H9 (cell line): ENCODE results near the gene WDR31. TPM values are rescaled to one million over a fixed set of nuclear protein-coding genes. Genes with fewer than 3 reads are reported as not detected.

Source experiments
- DNase-seq: peaks from one replicate; pipeline ENCODE4 v3.0.0-alpha.2; 2017
- H2AFZ ChIP-seq: one replicate; pipeline ENCODE4 v1.6.1; 2013; ENCODE audit warnings: mild to moderate bottlenecking, low read length, control low read depth, moderate library complexity
- H2AK5ac ChIP-seq: 2 replicates; pipeline ENCODE4 v1.6.1; 2013; ENCODE audit warnings: low read length, control low read depth, mixed read lengths; ENCODE audit not compliant: insufficient read length
- H2BK120ac ChIP-seq: one replicate; pipeline ENCODE4 v1.6.1; 2013; ENCODE audit warnings: low read depth, mild to moderate bottlenecking, low read length, control low read depth, inconsistent platforms; ENCODE audit not compliant: poor library complexity, severe bottlenecking
- H2BK12ac ChIP-seq: 2 replicates; pipeline ENCODE4 v1.6.1; 2013; ENCODE audit warnings: low read length, control low read depth, mixed read lengths, low read depth; ENCODE audit not compliant: insufficient read length
- H2BK15ac ChIP-seq: 2 replicates; pipeline ENCODE4 v1.6.1; 2013; ENCODE audit warnings: low read depth, low read length, control low read depth
- H2BK20ac ChIP-seq: one replicate; pipeline ENCODE4 v1.6.1; 2013; ENCODE audit warnings: low read depth, mild to moderate bottlenecking, low read length, control low read depth, inconsistent platforms; ENCODE audit not compliant: poor library complexity, severe bottlenecking
- H2BK5ac ChIP-seq: 2 replicates; pipeline ENCODE4 v1.6.1; 2013; ENCODE audit warnings: low read length, control low read depth, mixed read lengths; ENCODE audit not compliant: insufficient read length
- H3K14ac ChIP-seq: 2 replicates; pipeline ENCODE4 v1.6.1; 2013; ENCODE audit warnings: low read length, control low read depth; ENCODE audit not compliant: insufficient read depth
- H3K18ac ChIP-seq: 2 replicates; pipeline ENCODE4 v1.6.1; 2013; ENCODE audit warnings: low read depth, mild to moderate bottlenecking, mixed read lengths, low read length, control low read depth; ENCODE audit not compliant: insufficient read length
- H3K23ac ChIP-seq: 2 replicates; pipeline ENCODE4 v1.6.1; 2013; ENCODE audit warnings: low read length, control low read depth, mixed read lengths, low read depth; ENCODE audit not compliant: insufficient read length
- H3K23me2 ChIP-seq: 2 replicates; pipeline ENCODE4 v1.6.1; 2013; ENCODE audit warnings: low read depth, mild to moderate bottlenecking, mixed read lengths, low read length, control low read depth; ENCODE audit not compliant: insufficient read length, poor library complexity, severe bottlenecking
- H3K27ac ChIP-seq: 2 replicates; pipeline ENCODE4 v1.5.1; 2013; ENCODE audit warnings: low read length, control low read depth, mixed read lengths, low read depth; ENCODE audit not compliant: insufficient read length
- H3K27me3 ChIP-seq: 2 replicates; pipeline ENCODE4 v1.6.1; 2013; ENCODE audit warnings: low read length, control low read depth, inconsistent platforms; ENCODE audit not compliant: insufficient read depth
- H3K4ac ChIP-seq: 2 replicates; pipeline ENCODE4 v1.6.1; 2013; ENCODE audit warnings: low read depth, mild to moderate bottlenecking, control low read depth, inconsistent platforms, low read length, moderate library complexity
- H3K4me1 ChIP-seq: 2 replicates; pipeline ENCODE4 v1.6.1; 2013; ENCODE audit warnings: low read length, control low read depth, inconsistent platforms; ENCODE audit not compliant: insufficient read depth
- H3K4me2 ChIP-seq: 2 replicates; pipeline ENCODE4 v1.6.1; 2013; ENCODE audit warnings: low read length, control low read depth, mixed read lengths; ENCODE audit not compliant: insufficient read length, insufficient read depth
- H3K56ac ChIP-seq: 2 replicates; pipeline ENCODE4 v1.6.1; 2013; ENCODE audit warnings: low read depth, mild to moderate bottlenecking, mixed read lengths, low read length, control low read depth; ENCODE audit not compliant: insufficient read length
- H3K79me1 ChIP-seq: 2 replicates; pipeline ENCODE4 v1.6.1; 2013; ENCODE audit warnings: low read depth, mild to moderate bottlenecking, moderate library complexity, low read length, control low read depth, inconsistent platforms; ENCODE audit not compliant: insufficient read depth, poor library complexity, severe bottlenecking
- H3K79me2 ChIP-seq: 2 replicates; pipeline ENCODE4 v1.6.1; 2013; ENCODE audit warnings: low read length, control low read depth, inconsistent platforms; ENCODE audit not compliant: insufficient read depth
- H3K9ac ChIP-seq: 2 replicates; pipeline ENCODE4 v1.6.1; 2013; ENCODE audit warnings: low read length, control low read depth, mixed read lengths; ENCODE audit not compliant: insufficient read length; ENCODE audit errors: extremely low read depth
- H3K9me3 ChIP-seq: one replicate; pipeline ENCODE4 v1.6.1; 2013; ENCODE audit warnings: low read depth, low read length, inconsistent platforms; ENCODE audit not compliant: control insufficient read depth
- H3T11ph ChIP-seq: one replicate; pipeline ENCODE4 v1.6.1; 2013; ENCODE audit warnings: mild to moderate bottlenecking, low read length, control low read depth, inconsistent platforms
- H4K20me1 ChIP-seq: one replicate; pipeline ENCODE4 v1.6.1; 2013; ENCODE audit not compliant: control insufficient read depth, insufficient read length, insufficient read depth
- H4K5ac ChIP-seq: 2 replicates; pipeline ENCODE4 v1.6.1; 2013; ENCODE audit warnings: low read depth, mild to moderate bottlenecking, mixed read lengths, low read length, control low read depth; ENCODE audit not compliant: insufficient read length
- H4K8ac ChIP-seq: replicated peaks from 2 replicates; pipeline ENCODE4 v1.6.1; 2013; ENCODE audit warnings: low read length, control low read depth, mixed read lengths, low read depth; ENCODE audit not compliant: insufficient read length
- H4K91ac ChIP-seq: 2 replicates; pipeline ENCODE4 v1.6.1; 2013; ENCODE audit warnings: low read depth, mild to moderate bottlenecking, moderate library complexity, mixed read lengths, low read length, control low read depth; ENCODE audit not compliant: insufficient read length
- H3K27ac Mint-ChIP-seq, 3 experiments: 2 replicates in 2 of 3; 3 replicates in 1 of 3; pipeline ENCODE4 v1.8.0; 2020 to 2021; ENCODE audit warnings: mixed read lengths in 3 of 3, mild to moderate bottlenecking in 1 of 3, moderate library complexity in 1 of 3
- H3K27me3 Mint-ChIP-seq: 2 replicates; pipeline ENCODE4 v1.8.0; 2021; ENCODE audit warnings: low read depth, mild to moderate bottlenecking, moderate library complexity, mixed read lengths
- H3K36me3 Mint-ChIP-seq, 3 experiments: 2 replicates in 2 of 3; 3 replicates in 1 of 3; pipeline ENCODE4 v1.8.0; 2020 to 2021; ENCODE audit warnings: low read depth in 3 of 3, mixed read lengths in 3 of 3; ENCODE audit not compliant: insufficient read depth in 1 of 3
- H3K4me1 Mint-ChIP-seq, 2 experiments: 2 replicates each; pipeline ENCODE4 v1.8.0; 2020; ENCODE audit warnings: mixed read lengths in 2 of 2
- H3K4me3 Mint-ChIP-seq, 2 experiments: 2 replicates in 1 of 2; 3 replicates in 1 of 2; pipeline ENCODE4 v1.8.0; 2020 to 2021; ENCODE audit warnings: mild to moderate bottlenecking in 2 of 2, mixed read lengths in 2 of 2, moderate library complexity in 1 of 2
- H3K9me3 Mint-ChIP-seq, 2 experiments: 2 replicates in 1 of 2; 3 replicates in 1 of 2; pipeline ENCODE4 v1.8.0; 2020; ENCODE audit warnings: mild to moderate bottlenecking in 2 of 2, mixed read lengths in 2 of 2, moderate library complexity in 1 of 2
- CTCF ChIP-seq: fragments of 200-600 bp; sonication (generic); conservative IDR thresholded peaks from 3 replicates; pipeline ENCODE4 v1.8.0; 2021; ENCODE audit warnings: antibody characterized with exemption, mild to moderate bottlenecking
- WGBS: extraction: QIAGEN DNeasy Blood & Tissue Kit; methylation state at CpG from one replicate; pipeline ENCODE4 v1.1.7; 2013; ENCODE audit warnings: missing lambda C conversion rate, low lambda C conversion rate, mixed read lengths; ENCODE audit not compliant: insufficient read length; ENCODE audit errors: extremely low coverage; 5-methylcytosine and 5-hydroxymethylcytosine counted together
- total RNA-seq: library from RNA; stranded (reverse); gene quantifications from 2 replicates; pipeline ENCODE4 v1.2.1, GENCODE V29; 2021

Gene WDR31
- total RNA-seq, 1 experiment from 2014 or later: 0.72 TPM

- Histone ChIP-seq H3K27me3 (no peaks in the 10 kb centered on the region), H3K4me2 (no peak overlapping the region), H3K18ac (no peak overlapping the region), H3K23ac (no peak overlapping the region), H2AFZ (no peak overlapping the region), H4K91ac (no peak overlapping the region), H4K20me1 (no peaks in the 10 kb centered on the region), H2BK120ac (no peak overlapping the region), H3K56ac (no peak overlapping the region), H4K8ac (no peak overlapping the region), H3K4me1 (no peaks in the 10 kb centered on the region), H3K23me2 (no peaks in the 10 kb centered on the region), H3K9me3 (no peaks in the 10 kb centered on the region), H3K14ac (no peak overlapping the region), H2AK5ac (no peak overlapping the region), H2BK12ac (no peak overlapping the region), H4K5ac (no peak overlapping the region), H2BK15ac (no peak overlapping the region), H3K79me1 (no peaks in the 10 kb centered on the region), H3T11ph (no peak overlapping the region), H3K27ac (no peak overlapping the region), H3K79me2 (no peaks in the 10 kb centered on the region), H2BK20ac (no peak overlapping the region), H2BK5ac (no peak overlapping the region), H3K4ac (no peak overlapping the region), H3K9ac (no peak overlapping the region)
- Mint-ChIP-seq H3K27me3 (no peaks in the 10 kb centered on the region; the same call in 1 of the 2 replicates), H3K4me1 (no peaks in the 10 kb centered on the region), H3K27ac (no peak overlapping the region), H3K36me3 (no peaks in the 10 kb centered on the region), H3K9me3 (no peaks in the 10 kb centered on the region), H3K4me3 (no peak overlapping the region)
- DNase-seq: no peak
- TF ChIP-seq CTCF: no peak
- no CpG with 5 or more reads among the region's 3 CpGs for WGBS
Observed at GRCh38 chr9:113311961-113312360, 28.1 kb downstream of the WDR31 start.
